Progenitor cell of endocrine pancreas (in vitro differentiated cells): ENCODE measurements around the gene ADCY5. TPM values are rescaled to one million over a fixed set of nuclear protein-coding genes. Genes with fewer than 3 reads are reported as not detected.

ENCODE experiments used
- DNase-seq: peaks from one replicate; pipeline ENCODE4 v3.0.0; 2021; ENCODE audit warnings: low spot score; ENCODE audit not compliant: unreplicated experiment
- H3K27ac Mint-ChIP-seq: 2 replicates; pipeline ENCODE4 v1.8.0; 2021; ENCODE audit warnings: mild to moderate bottlenecking, moderate library complexity, mixed read lengths
- H3K27me3 Mint-ChIP-seq: 2 replicates; pipeline ENCODE4 v1.8.0; 2021; ENCODE audit warnings: mixed read lengths
- H3K36me3 Mint-ChIP-seq: 2 replicates; pipeline ENCODE4 v1.8.0; 2022; ENCODE audit warnings: mixed read lengths; ENCODE audit not compliant: insufficient read depth
- H3K4me1 Mint-ChIP-seq: 2 replicates; pipeline ENCODE4 v1.8.0; 2021; ENCODE audit warnings: low read depth, mixed read lengths
- H3K4me3 Mint-ChIP-seq: 2 replicates; pipeline ENCODE4 v1.8.0; 2021; ENCODE audit warnings: low read depth, mild to moderate bottlenecking, moderate library complexity, mixed read lengths
- H3K9me3 Mint-ChIP-seq: 2 replicates; pipeline ENCODE4 v1.8.0; 2021; ENCODE audit warnings: low read depth, mixed read lengths
- CTCF ChIP-seq: fragments of 200-600 bp; sonication (generic); IDR thresholded peaks from one replicate; pipeline ENCODE4 v1.5.0; 2021; ENCODE audit warnings: antibody characterized with exemption, mild to moderate bottlenecking; ENCODE audit not compliant: unreplicated experiment
- total RNA-seq: library from RNA; stranded (reverse); gene quantifications from 2 replicates; pipeline ENCODE4 v1.2.1, GENCODE V29; 2021

The ADCY5 gene
- total RNA-seq, 1 donor from 2014 or later, result 33.8 TPM

GRCh38 chr3:123312331-123313265, 136.3 kb downstream of the ADCY5 start:
- Mint-ChIP-seq H3K9me3 (no peaks in the 10 kb centered on the region), H3K36me3 (peaks cover 18% of the 10 kb centered on the region), H3K27ac (peak overlapping the region; percentile 57), H3K4me3 (no peak overlapping the region), H3K4me1 (peaks cover 6% of the 10 kb centered on the region), H3K27me3 (no peaks in the 10 kb centered on the region)
- no peak for DNase-seq
- no peak for TF ChIP-seq CTCF

DNA sequence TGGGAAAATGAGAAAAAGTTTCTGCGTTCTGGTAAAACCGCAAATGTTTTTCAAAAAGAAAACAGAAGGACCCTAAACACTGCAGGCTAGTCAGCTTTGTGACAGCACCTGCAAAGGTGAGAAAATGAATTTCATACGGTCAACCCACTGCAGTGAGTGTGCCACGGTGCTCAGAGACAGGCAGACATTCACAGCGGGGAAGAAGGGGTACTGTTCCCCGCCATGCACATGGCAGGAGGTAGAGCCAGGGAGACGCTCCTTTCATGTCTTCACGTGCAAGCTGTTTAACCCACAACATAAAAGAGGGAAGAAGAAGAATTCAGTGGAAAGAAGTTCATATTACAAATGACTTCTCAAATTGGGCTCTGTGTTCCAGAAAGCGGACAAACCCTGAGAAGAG, 137.7 kb downstream of the ADCY5 start:
- DNase-seq, result no peak
- peaks cover 16% of the 10 kb centered on the region for H3K36me3 Mint-ChIP-seq
- peaks cover 6% of the 10 kb centered on the region for H3K4me1 Mint-ChIP-seq
- H3K9me3 Mint-ChIP-seq, result no peaks in the 10 kb centered on the region
- no peak overlapping the region for H3K27ac Mint-ChIP-seq
- TF ChIP-seq CTCF, result no peak
- H3K4me3 Mint-ChIP-seq, result no peak overlapping the region
- H3K27me3 Mint-ChIP-seq, result no peaks in the 10 kb centered on the region

DNA sequence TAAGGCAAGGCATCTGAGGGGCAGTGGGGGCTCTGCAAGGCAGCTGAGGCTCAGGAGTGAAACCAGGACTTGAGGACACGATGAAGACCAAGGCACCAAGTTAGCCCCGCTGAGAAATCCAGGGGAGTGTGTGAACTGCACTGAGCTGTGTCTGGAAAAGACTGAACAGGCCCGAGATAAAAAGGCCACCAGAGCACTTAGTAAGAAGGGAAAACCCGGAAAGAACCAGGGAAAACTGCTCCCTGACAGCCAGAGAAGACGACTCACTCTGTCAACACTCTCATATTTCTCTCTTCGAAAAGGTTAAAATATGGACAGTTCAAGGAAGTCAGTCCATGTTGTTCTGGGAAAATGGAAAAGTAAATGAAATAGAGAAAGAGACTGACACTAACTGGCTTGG, 138.1 kb downstream of the ADCY5 start:
- no peak for TF ChIP-seq CTCF
- Mint-ChIP-seq H3K36me3 (peaks cover 13% of the 10 kb centered on the region), H3K27ac (no peak overlapping the region), H3K9me3 (no peaks in the 10 kb centered on the region), H3K27me3 (no peaks in the 10 kb centered on the region), H3K4me3 (no peak overlapping the region), H3K4me1 (peaks cover 6% of the 10 kb centered on the region)
- DNase-seq, result no peak

DNA sequence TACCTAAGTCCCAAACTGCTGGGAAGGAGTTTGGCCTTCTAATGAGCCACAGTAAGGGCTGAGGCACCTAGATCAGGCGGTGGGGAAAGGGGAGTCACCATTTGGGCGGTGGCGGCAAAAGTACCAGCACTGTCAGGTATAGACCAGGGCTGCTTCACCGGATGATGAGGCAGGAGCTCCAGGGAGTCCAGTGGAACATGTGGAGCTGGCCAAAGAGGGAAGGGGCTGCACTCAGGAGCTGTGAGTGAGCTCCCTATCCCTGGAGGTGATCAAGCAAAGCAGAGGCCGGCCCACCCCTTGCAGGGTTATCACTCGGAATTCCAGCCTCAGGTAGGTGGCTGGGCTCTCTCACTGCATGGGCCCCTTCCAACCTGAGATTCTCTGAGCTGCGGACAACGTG, 138.7 kb downstream of the ADCY5 start:
- H3K4me1 Mint-ChIP-seq, result peaks cover 5% of the 10 kb centered on the region
- no peak for TF ChIP-seq CTCF
- no peak overlapping the region for H3K4me3 Mint-ChIP-seq
- DNase-seq, result no peak
- no peaks in the 10 kb centered on the region for H3K9me3 Mint-ChIP-seq
- H3K27ac Mint-ChIP-seq, result no peak overlapping the region
- H3K36me3 Mint-ChIP-seq, result peaks cover 14% of the 10 kb centered on the region
- no peaks in the 10 kb centered on the region for H3K27me3 Mint-ChIP-seq

- H3K4me3 Mint-ChIP-seq, result no peak overlapping the region
- H3K36me3 Mint-ChIP-seq, result peaks cover 16% of the 10 kb centered on the region
- no peaks in the 10 kb centered on the region for H3K4me1 Mint-ChIP-seq
- H3K27ac Mint-ChIP-seq, result no peak overlapping the region
- DNase-seq, result no peak
- no peak for TF ChIP-seq CTCF
- H3K27me3 Mint-ChIP-seq, result no peaks in the 10 kb centered on the region
- H3K9me3 Mint-ChIP-seq, result no peaks in the 10 kb centered on the region
Measured at GRCh38 chr3:123307064-123307463, 141.8 kb downstream of the ADCY5 start.
